B cell (primary cell): ENCODE data around the gene TMC1. TPM values are rescaled to one million over a fixed set of nuclear protein-coding genes. Genes with fewer than 3 reads are reported as not detected.

Experiments
- ATAC-seq: fragments of 200-7000 bp; cut with Tn5 transposase; one replicate; pipeline ENCODE4 v1.10.0; 2021; ENCODE audit warnings: low read depth, mild to moderate bottlenecking, moderate number of reproducible peaks, moderate library complexity
- CTCF ChIA-PET: fragments of 350-600 bp; sonication (Branson Sonifier 250); formaldehyde crosslinking; loops from one replicate; lab custom pipeline; 2021; ENCODE audit warnings: antibody characterized with exemption, inconsistent platforms; lab: Charles Lee
- POLR2A ChIA-PET: fragments of 350-600 bp; sonication (Branson Sonifier 250); formaldehyde crosslinking; loops from one replicate; lab custom pipeline; 2021; ENCODE audit warnings: antibody characterized with exemption; lab: Charles Lee
- DNase-seq: peaks from one replicate; pipeline ENCODE4 v3.0.0; 2013
- H2AFZ ChIP-seq: 2 replicates; pipeline ENCODE4 v1.6.1; 2012; ENCODE audit warnings: mild to moderate bottlenecking, low read depth, low read length; ENCODE audit not compliant: insufficient read depth, poor library complexity, severe bottlenecking
- H3K27ac ChIP-seq, 2 donors: 1 replicate in 1 of 2; 2 replicates in 1 of 2; pipeline ENCODE4 v1.5.1; 2012 to 2013; ENCODE audit warnings: low read length in 2 of 2, mild to moderate bottlenecking in 2 of 2, moderate library complexity in 1 of 2
- H3K27me3 ChIP-seq, 4 experiments: fragments of 200-600 bp in 1 of 4; sonication (generic) in 1 of 4; replicated peaks in 1 of 4; 1 replicate in 2 of 4; 2 replicates in 2 of 4; pipeline versions ENCODE4 v1.6.1 to v1.7.0; 2013 to 2016; ENCODE audit warnings: low read length in 3 of 4, mild to moderate bottlenecking in 2 of 4, mixed read lengths in 1 of 4, moderate library complexity in 1 of 4; ENCODE audit not compliant: insufficient read depth in 4 of 4, control insufficient read depth in 3 of 4; ENCODE audit errors: control extremely low read depth in 1 of 4
- H3K36me3 ChIP-seq, 2 experiments: replicated peaks in 1 of 2; 1 replicate in 1 of 2; 2 replicates in 1 of 2; pipeline versions ENCODE4 v1.6.1 to v1.7.1; 2013; ENCODE audit warnings: low read length in 1 of 2; ENCODE audit not compliant: insufficient read depth in 2 of 2, control insufficient read depth in 1 of 2; ENCODE audit errors: control extremely low read depth in 1 of 2, extremely low read depth in 1 of 2
- H3K4me1 ChIP-seq, 2 donors: fragments of 200-600 bp in 1 of 2; sonication (generic) in 1 of 2; 1 replicate in 1 of 2; 2 replicates in 1 of 2; pipeline versions ENCODE4 v1.5.1 to v1.6.1; 2013 to 2017; ENCODE audit warnings: low read length in 2 of 2; ENCODE audit not compliant: control insufficient read depth in 2 of 2, insufficient read depth in 2 of 2
- H3K4me2 ChIP-seq: replicated peaks from 2 replicates; pipeline ENCODE3; 2012; ENCODE audit warnings: mild to moderate bottlenecking, low read depth, low read length; ENCODE audit not compliant: poor library complexity, severe bottlenecking
- H3K4me3 ChIP-seq, 5 experiments: fragments of 200-600 bp in 1 of 5; sonication (generic) in 1 of 5; 1 replicate in 3 of 5; 2 replicates in 2 of 5; pipeline versions ENCODE4 v1.5.1 to v1.7.0; 2011 to 2016; ENCODE audit warnings: low read length in 4 of 5, mild to moderate bottlenecking in 4 of 5, low read depth in 2 of 5, control low read depth in 1 of 5, moderate library complexity in 1 of 5; ENCODE audit not compliant: insufficient read depth in 1 of 5; ENCODE audit errors: control extremely low read depth in 1 of 5, extremely low read depth in 1 of 5
- H3K79me2 ChIP-seq: fragments of 200-600 bp; sonication (generic); one replicate; pipeline ENCODE4 v1.6.0; 2016; ENCODE audit warnings: low read length; ENCODE audit not compliant: control insufficient read depth, insufficient read depth
- H3K9ac ChIP-seq: fragments of 200-600 bp; sonication (generic); 2 replicates; pipeline ENCODE4 v1.6.1; 2017; ENCODE audit warnings: mild to moderate bottlenecking, low read length, moderate library complexity
- H3K9me3 ChIP-seq, 3 donors: one replicate each; pipeline versions ENCODE4 v1.6.1 to v1.7.1; 2013; ENCODE audit warnings: low read length in 2 of 3; ENCODE audit not compliant: control insufficient read depth in 2 of 3, insufficient read depth in 1 of 3; ENCODE audit errors: control extremely low read depth in 1 of 3
- H4K20me1 ChIP-seq: 2 replicates; pipeline ENCODE4 v1.6.0; 2012; ENCODE audit warnings: mild to moderate bottlenecking, low read length; ENCODE audit not compliant: insufficient read depth, control insufficient read depth, poor library complexity, severe bottlenecking
- H3K27ac Mint-ChIP-seq: one replicate; pipeline ENCODE4 v1.8.0; 2021; ENCODE audit warnings: mixed read lengths
- H3K27me3 Mint-ChIP-seq: one replicate; pipeline ENCODE4 v1.8.0; 2021; ENCODE audit warnings: mixed read lengths
- H3K4me1 Mint-ChIP-seq: one replicate; pipeline ENCODE4 v1.8.0; 2021; ENCODE audit warnings: mixed read lengths
- H3K4me3 Mint-ChIP-seq: one replicate; pipeline ENCODE4 v1.8.0; 2021; ENCODE audit warnings: mixed read lengths
- H3K9me3 Mint-ChIP-seq: one replicate; pipeline ENCODE4 v1.8.0; 2022; ENCODE audit warnings: mixed read lengths; ENCODE audit not compliant: insufficient read depth
- EZH2 ChIP-seq: IDR thresholded peaks from 2 replicates; pipeline ENCODE4 v1.6.1; 2012; ENCODE audit warnings: borderline replicate concordance, low read depth, mild to moderate bottlenecking, moderate library complexity, low read length; ENCODE audit not compliant: insufficient read depth, poor library complexity, severe bottlenecking
- WGBS: methylation state at CpG from one replicate; pipeline ENCODE4 v1.1.5; 2013; ENCODE audit warnings: missing lambda C conversion rate; ENCODE audit not compliant: insufficient coverage; 5-methylcytosine and 5-hydroxymethylcytosine counted together
- intact Hi-C: fragments of 100-400 bp; cut with micrococcal nuclease; formaldehyde crosslinking; loops from one replicate; pipeline ENCODE4 v1.10.0; 2022
- polyA plus RNA-seq: library from polyadenylated mRNA; depleted of rRNA; stranded (reverse); fragments of >200 nt; gene quantifications from 2 replicates; pipeline ENCODE4 v1.2.3, GENCODE V29; 2012
- total RNA-seq, 2 donors: library from RNA; stranded (reverse); fragments of 120-200 nt in 1 of 2; gene quantifications; 1 replicate in 1 of 2; 2 replicates in 1 of 2; pipeline versions ENCODE4 v1.2.3 to v1.2.4, GENCODE V29; 2013 to 2022
- TF ChIP-seq, protein P1 (sequence below): fragments of 200-600 bp; IDR thresholded peaks from one replicate; pipeline ENCODE4 v1.8.0; 2022; ENCODE audit warnings: antibody characterized with exemption, mild to moderate bottlenecking

TMC1 gene
- total and polyA plus RNA-seq, 2 donors (not counting 1 experiment from before 2014, with no cell fraction given), result not detected

DNA sequence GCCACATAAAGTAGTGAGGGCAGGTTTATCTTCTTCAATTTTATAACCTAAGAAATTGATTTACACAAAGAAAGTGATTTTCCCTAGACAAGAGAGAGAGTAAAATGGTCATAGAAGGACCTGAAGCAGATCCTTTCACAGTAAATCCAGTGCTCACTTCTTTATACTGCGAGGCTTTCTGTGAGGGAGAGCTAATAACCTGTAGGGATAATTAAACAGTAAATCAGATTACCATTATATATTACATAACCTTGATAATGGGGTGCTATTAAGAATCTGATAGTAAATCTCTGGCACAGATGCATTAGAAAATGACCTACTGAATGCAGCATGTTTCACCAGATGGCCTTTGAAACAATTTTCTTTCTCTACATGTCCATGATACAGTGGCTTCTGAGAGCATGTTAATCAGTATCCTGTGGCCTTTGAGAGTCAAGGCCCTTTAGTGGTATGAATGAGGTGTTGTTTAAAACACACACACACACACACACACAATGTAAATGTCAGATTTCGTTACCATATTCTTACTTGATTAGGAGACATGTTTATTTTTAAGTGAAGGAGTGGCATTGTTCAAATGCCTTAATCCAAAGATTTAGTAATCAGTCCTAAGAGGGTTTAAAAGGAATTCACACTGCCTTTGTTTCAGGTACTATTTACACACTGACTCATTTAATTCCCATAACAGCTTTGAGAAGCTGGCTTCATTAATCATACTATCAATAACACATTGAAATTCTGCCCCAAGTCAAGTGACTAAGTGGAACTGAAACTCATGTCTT, 306.7 kb downstream of the TMC1 start:
- no peak overlapping the region for H3K27ac Mint-ChIP-seq

DNA sequence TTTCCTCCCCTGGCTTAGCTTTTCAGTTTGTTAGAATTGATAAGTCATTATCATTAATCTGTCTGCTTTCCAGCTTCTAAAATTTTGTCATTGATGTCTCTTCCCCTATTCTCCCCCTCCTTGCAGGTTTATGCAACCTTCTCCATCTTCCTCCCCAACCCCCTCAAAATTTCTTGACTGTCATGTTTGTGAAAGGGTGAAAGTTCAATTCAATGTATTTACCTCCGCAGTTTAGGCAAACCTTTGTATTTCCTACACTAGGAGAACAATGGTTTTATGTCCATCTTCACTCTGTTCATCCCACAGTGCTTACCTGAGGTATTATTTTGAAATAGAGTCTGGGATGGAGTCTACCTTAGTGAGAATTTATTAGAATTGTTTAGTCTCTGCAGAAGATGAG, 313.6 kb downstream of the TMC1 start:
- H3K4me1 Mint-ChIP-seq, result no peaks in the 10 kb centered on the region
- DNase-seq (no peak), ATAC-seq (no peak)
- TF ChIP-seq, protein P1, sequence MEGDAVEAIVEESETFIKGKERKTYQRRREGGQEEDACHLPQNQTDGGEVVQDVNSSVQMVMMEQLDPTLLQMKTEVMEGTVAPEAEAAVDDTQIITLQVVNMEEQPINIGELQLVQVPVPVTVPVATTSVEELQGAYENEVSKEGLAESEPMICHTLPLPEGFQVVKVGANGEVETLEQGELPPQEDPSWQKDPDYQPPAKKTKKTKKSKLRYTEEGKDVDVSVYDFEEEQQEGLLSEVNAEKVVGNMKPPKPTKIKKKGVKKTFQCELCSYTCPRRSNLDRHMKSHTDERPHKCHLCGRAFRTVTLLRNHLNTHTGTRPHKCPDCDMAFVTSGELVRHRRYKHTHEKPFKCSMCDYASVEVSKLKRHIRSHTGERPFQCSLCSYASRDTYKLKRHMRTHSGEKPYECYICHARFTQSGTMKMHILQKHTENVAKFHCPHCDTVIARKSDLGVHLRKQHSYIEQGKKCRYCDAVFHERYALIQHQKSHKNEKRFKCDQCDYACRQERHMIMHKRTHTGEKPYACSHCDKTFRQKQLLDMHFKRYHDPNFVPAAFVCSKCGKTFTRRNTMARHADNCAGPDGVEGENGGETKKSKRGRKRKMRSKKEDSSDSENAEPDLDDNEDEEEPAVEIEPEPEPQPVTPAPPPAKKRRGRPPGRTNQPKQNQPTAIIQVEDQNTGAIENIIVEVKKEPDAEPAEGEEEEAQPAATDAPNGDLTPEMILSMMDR, result no peak
- no peak for TF ChIP-seq EZH2
- H3K4me3 ChIP-seq, result no peak overlapping the region
- no peaks in the 10 kb centered on the region for H3K4me1 ChIP-seq
- no peaks in the 10 kb centered on the region for H4K20me1 ChIP-seq
- no peak overlapping the region for H3K4me2 ChIP-seq
- H3K27ac Mint-ChIP-seq, result no peak overlapping the region
- no peaks in the 10 kb centered on the region for H3K9me3 ChIP-seq
- ChIA-PET CTCF (no interaction called here), POLR2A (no interaction called here)
- WGBS, result no CpG with 5 or more reads among the region's 1 CpG
- H3K9ac ChIP-seq, result no peak overlapping the region
- intact Hi-C loops, result no loop called here
- no peaks in the 10 kb centered on the region for H3K9me3 Mint-ChIP-seq
- no peaks in the 10 kb centered on the region for H3K36me3 ChIP-seq
- H2AFZ ChIP-seq, result no peak overlapping the region
- peaks cover 4% of the 10 kb centered on the region for H3K27me3 Mint-ChIP-seq
- no peaks in the 10 kb centered on the region for H3K79me2 ChIP-seq
- H3K27ac ChIP-seq, result no peak overlapping the region
- H3K27me3 ChIP-seq, result peaks cover 0 to 3% (median 0%) of the 10 kb centered on the region in 4 experiments
- H3K4me3 Mint-ChIP-seq, result no peak overlapping the region

More for the DNA sequence above, 306.7 kb downstream of the TMC1 start:
- DNase-seq, result no peak
- Histone ChIP-seq H3K79me2 (no peaks in the 10 kb centered on the region), H3K4me1 (no peaks in the 10 kb centered on the region), H3K4me3 (no peak overlapping the region), H3K36me3 (no peaks in the 10 kb centered on the region), H3K4me2 (no peak overlapping the region), H3K27ac (no peak overlapping the region), H3K9ac (no peak overlapping the region), H4K20me1 (no peaks in the 10 kb centered on the region), H3K9me3 (no peaks in the 10 kb centered on the region), H2AFZ (no peak overlapping the region), H3K27me3 (no peaks in the 10 kb centered on the region)
- Mint-ChIP-seq H3K4me1 (no peaks in the 10 kb centered on the region), H3K27me3 (no peaks in the 10 kb centered on the region), H3K9me3 (no peaks in the 10 kb centered on the region), H3K4me3 (no peak overlapping the region)
- intact Hi-C loops, result no loop called here
- ChIA-PET CTCF (no interaction called here), POLR2A (no interaction called here)
- ATAC-seq, result no peak
- no peak for TF ChIP-seq EZH2
- TF ChIP-seq, protein P1, result no peak
- WGBS, result no CpG with 5 or more reads among the region's 2 CpGs
